GM23338 (cell line): ENCODE data around the gene SVIL. TPM values are rescaled to one million over a fixed set of nuclear protein-coding genes. Genes with fewer than 3 reads are reported as not detected.

ENCODE experiments used
- ATAC-seq: fragments of 200-7000 bp; cut with Tn5 transposase; 3 replicates; pipeline ENCODE4 v1.9.1; 2020
- DNase-seq: peaks from one replicate; pipeline ENCODE4 v3.0.0-alpha.2; 2015; ENCODE audit warnings: low spot score
- H2AFZ ChIP-seq: fragments of 200-600 bp; sonication (generic); 2 replicates; pipeline ENCODE4 v1.8.0; 2016; ENCODE audit warnings: antibody characterized with exemption, mild to moderate bottlenecking, moderate library complexity
- H3F3A ChIP-seq: fragments of 200-600 bp; sonication (generic); replicated peaks from 2 replicates; pipeline ENCODE4 v1.8.0; 2017; ENCODE audit warnings: antibody characterized with exemption, mixed run types, low read depth
- H3K27ac ChIP-seq: fragments of 200-600 bp; sonication (generic); 2 replicates; pipeline ENCODE4 v1.6.1; 2016; ENCODE audit warnings: low read depth
- H3K27me3 ChIP-seq: fragments of 200-600 bp; sonication (generic); 2 replicates; pipeline ENCODE4 v1.8.0; 2016; ENCODE audit warnings: mild to moderate bottlenecking, mixed run types, moderate library complexity; ENCODE audit not compliant: insufficient read depth
- H3K36me3 ChIP-seq: fragments of 200-600 bp; sonication (generic); 2 replicates; pipeline ENCODE4 v1.8.0; 2016; ENCODE audit warnings: mild to moderate bottlenecking; ENCODE audit not compliant: insufficient read depth
- H3K4me1 ChIP-seq: fragments of 200-600 bp; sonication (generic); 2 replicates; pipeline ENCODE4 v1.8.0; 2016; ENCODE audit warnings: mild to moderate bottlenecking, moderate library complexity; ENCODE audit not compliant: insufficient read depth
- H3K4me2 ChIP-seq: fragments of 200-600 bp; sonication (generic); 2 replicates; pipeline ENCODE4 v1.7.1; 2017; ENCODE audit warnings: mixed run types
- H3K4me3 ChIP-seq: fragments of 200-600 bp; sonication (generic); 2 replicates; pipeline ENCODE4 v1.6.1; 2016; ENCODE audit warnings: mixed run types
- H3K79me2 ChIP-seq: fragments of 200-600 bp; sonication (generic); replicated peaks from 2 replicates; pipeline ENCODE4 v1.8.0; 2017; ENCODE audit warnings: mild to moderate bottlenecking; ENCODE audit not compliant: insufficient read depth
- H3K9me2 ChIP-seq: fragments of 200-600 bp; sonication (generic); 2 replicates; pipeline ENCODE4 v1.8.0; 2017; ENCODE audit not compliant: insufficient read depth
- H4K20me1 ChIP-seq: fragments of 200-600 bp; sonication (generic); replicated peaks from 2 replicates; pipeline ENCODE4 v1.8.0; 2017; ENCODE audit warnings: mild to moderate bottlenecking; ENCODE audit not compliant: insufficient read depth
- H3K27ac Mint-ChIP-seq: 2 replicates; pipeline ENCODE4 v1.8.0; 2020; ENCODE audit warnings: inconsistent platforms, mild to moderate bottlenecking, moderate library complexity, mixed read lengths
- H3K27me3 Mint-ChIP-seq: 3 replicates; pipeline ENCODE4 v1.8.0; 2022; ENCODE audit warnings: low read depth, mild to moderate bottlenecking, moderate library complexity, mixed read lengths, inconsistent platforms; ENCODE audit not compliant: insufficient read depth, poor library complexity
- H3K36me3 Mint-ChIP-seq: 3 replicates; pipeline ENCODE4 v1.8.0; 2021; ENCODE audit warnings: low read depth, mild to moderate bottlenecking, inconsistent platforms, moderate library complexity, mixed read lengths
- H3K4me1 Mint-ChIP-seq: 3 replicates; pipeline ENCODE4 v1.8.0; 2020; ENCODE audit warnings: mild to moderate bottlenecking, inconsistent platforms, mixed read lengths
- H3K4me3 Mint-ChIP-seq: 3 replicates; pipeline ENCODE4 v1.8.0; 2021; ENCODE audit warnings: moderate library complexity, mild to moderate bottlenecking, inconsistent platforms, mixed read lengths
- H3K9me3 Mint-ChIP-seq: 3 replicates; pipeline ENCODE4 v1.8.0; 2020; ENCODE audit warnings: moderate library complexity, mild to moderate bottlenecking, inconsistent platforms, mixed read lengths
- CREB1 ChIP-seq: fragments of 250-450 bp; sonication (Bioruptor Pico); IDR thresholded peaks from 2 replicates; pipeline ENCODE4 v1.5.0; 2020; ENCODE audit warnings: low read depth, mild to moderate bottlenecking, moderate library complexity
- EZH2phosphoT487 ChIP-seq: fragments of 200-600 bp; sonication (generic); IDR thresholded peaks from one replicate; pipeline ENCODE4 v1.8.1; 2018; ENCODE audit warnings: antibody characterized with exemption; ENCODE audit not compliant: unreplicated experiment
- JUNB ChIP-seq: IDR thresholded peaks from one replicate; pipeline ENCODE4 v1.6.1; 2016; ENCODE audit warnings: antibody characterized with exemption; ENCODE audit not compliant: unreplicated experiment
- STAT1 ChIP-seq: IDR thresholded peaks from one replicate; pipeline ENCODE4 v1.6.1; 2016; ENCODE audit warnings: antibody characterized with exemption; ENCODE audit not compliant: unreplicated experiment
- ZNF114 ChIP-seq: fragments of 250-450 bp; sonication (Bioruptor Pico); IDR thresholded peaks from 2 replicates; pipeline ENCODE4 v1.5.0; 2020; ENCODE audit warnings: mild to moderate bottlenecking, moderate library complexity
- ZNF331 ChIP-seq: fragments of 250-450 bp; sonication (Bioruptor Pico); IDR thresholded peaks from 2 replicates; pipeline ENCODE4 v1.5.0; 2020; ENCODE audit warnings: low read depth, mild to moderate bottlenecking, moderate library complexity
- ZNF462 ChIP-seq: fragments of 250-450 bp; sonication (Bioruptor Pico); IDR thresholded peaks from 2 replicates; pipeline ENCODE4 v1.5.0; 2020; ENCODE audit warnings: mild to moderate bottlenecking, moderate library complexity
- polyA plus RNA-seq: library from polyadenylated mRNA; unstranded; fragments of >200 nt; fragmentation: Nextera tagmentation; extraction: Ambion mirVana; gene quantifications from 2 replicates; pipeline ENCODE4 v1.2.1, GENCODE V29; 2016
- total RNA-seq: library from RNA; depleted of rRNA; stranded (reverse); fragments of >200 nt; shearing (Covaris generic); gene quantifications from 2 replicates; pipeline ENCODE4 v1.2.3, GENCODE V29; 2014

Gene SVIL
- total and polyA plus RNA-seq, 2 experiments from 2014 or later: 8.8 to 34.9 TPM

- H3K4me1 Mint-ChIP-seq: 0 out of 3 replicates have a peak, but pooled peaks cover 2% of the 10 kb centered on the region
- H3K4me3 ChIP-seq: no peak overlapping the region
- H3K9me2 ChIP-seq: no peaks in the 10 kb centered on the region
- no peaks in the 10 kb centered on the region for H3K4me1 ChIP-seq
- H3K27me3 ChIP-seq: no peaks in the 10 kb centered on the region
- H2AFZ ChIP-seq: no peak overlapping the region
- TF ChIP-seq ZNF462 (CRISPR knock-in tag): no peak
- no peak for TF ChIP-seq CREB1
- TF ChIP-seq EZH2phosphoT487: no peak
- TF ChIP-seq ZNF331: no peak
- no peak for TF ChIP-seq JUNB
- no peak for TF ChIP-seq ZNF114 (CRISPR knock-in tag)
- TF ChIP-seq STAT1: no peak
- no peaks in the 10 kb centered on the region for H3K36me3 ChIP-seq
- DNase-seq (no peak), ATAC-seq (no peak)
- H3K27me3 Mint-ChIP-seq: no peaks in the 10 kb centered on the region
- no peaks in the 10 kb centered on the region for H3K79me2 ChIP-seq
- no peak overlapping the region for H3K27ac ChIP-seq
- no peaks in the 10 kb centered on the region for H3K36me3 Mint-ChIP-seq
- no peak overlapping the region for H3K4me2 ChIP-seq
- no peaks in the 10 kb centered on the region for H3F3A ChIP-seq
- no peaks in the 10 kb centered on the region for H4K20me1 ChIP-seq
- no peak overlapping the region for H3K4me3 Mint-ChIP-seq
- no peaks in the 10 kb centered on the region for H3K9me3 Mint-ChIP-seq
- no peak overlapping the region for H3K27ac Mint-ChIP-seq
Observed at GRCh38 chr10:29596356-29596755, 38.4 kb downstream of the SVIL start.

GRCh38 chr10:29595636-29596225, 39.0 kb downstream of the SVIL start:
- no peaks in the 10 kb centered on the region for H3K9me3 Mint-ChIP-seq
- TF ChIP-seq ZNF462 (CRISPR knock-in tag): no peak
- H3F3A ChIP-seq: no peaks in the 10 kb centered on the region
- no peaks in the 10 kb centered on the region for H3K36me3 ChIP-seq
- H3K27me3 Mint-ChIP-seq: no peaks in the 10 kb centered on the region
- no peak overlapping the region for H3K27ac Mint-ChIP-seq
- H4K20me1 ChIP-seq: no peaks in the 10 kb centered on the region
- H3K9me2 ChIP-seq: no peaks in the 10 kb centered on the region
- DNase-seq: no peak
- no peaks in the 10 kb centered on the region for H3K79me2 ChIP-seq
- H3K4me1 Mint-ChIP-seq: peaks cover 4% of the 10 kb centered on the region; the same call in 2 of the 3 replicates
- H3K36me3 Mint-ChIP-seq: no peaks in the 10 kb centered on the region
- no peak overlapping the region for H2AFZ ChIP-seq
- H3K4me3 Mint-ChIP-seq: no peak overlapping the region
- H3K27me3 ChIP-seq: no peaks in the 10 kb centered on the region
- H3K4me2 ChIP-seq: no peak overlapping the region
- no peaks in the 10 kb centered on the region for H3K4me1 ChIP-seq
- ATAC-seq: no peak
- no peak overlapping the region for H3K27ac ChIP-seq
- H3K4me3 ChIP-seq: no peak overlapping the region
